GM19043 (cell line): ENCODE results near the gene NID1.
"Not testable (repeated sequence)": the region's sequence is repeated elsewhere in the genome, so short reads cannot be mapped to it uniquely, and the experiment has no call there.

Source experiments
- ATAC-seq: cut with Tn5 transposase; IDR thresholded peaks from one replicate; pipeline ENCODE4 v1.9.1; 2021; ENCODE audit warnings: low read depth; ENCODE audit not compliant: unreplicated experiment

NID1 gene

DNA sequence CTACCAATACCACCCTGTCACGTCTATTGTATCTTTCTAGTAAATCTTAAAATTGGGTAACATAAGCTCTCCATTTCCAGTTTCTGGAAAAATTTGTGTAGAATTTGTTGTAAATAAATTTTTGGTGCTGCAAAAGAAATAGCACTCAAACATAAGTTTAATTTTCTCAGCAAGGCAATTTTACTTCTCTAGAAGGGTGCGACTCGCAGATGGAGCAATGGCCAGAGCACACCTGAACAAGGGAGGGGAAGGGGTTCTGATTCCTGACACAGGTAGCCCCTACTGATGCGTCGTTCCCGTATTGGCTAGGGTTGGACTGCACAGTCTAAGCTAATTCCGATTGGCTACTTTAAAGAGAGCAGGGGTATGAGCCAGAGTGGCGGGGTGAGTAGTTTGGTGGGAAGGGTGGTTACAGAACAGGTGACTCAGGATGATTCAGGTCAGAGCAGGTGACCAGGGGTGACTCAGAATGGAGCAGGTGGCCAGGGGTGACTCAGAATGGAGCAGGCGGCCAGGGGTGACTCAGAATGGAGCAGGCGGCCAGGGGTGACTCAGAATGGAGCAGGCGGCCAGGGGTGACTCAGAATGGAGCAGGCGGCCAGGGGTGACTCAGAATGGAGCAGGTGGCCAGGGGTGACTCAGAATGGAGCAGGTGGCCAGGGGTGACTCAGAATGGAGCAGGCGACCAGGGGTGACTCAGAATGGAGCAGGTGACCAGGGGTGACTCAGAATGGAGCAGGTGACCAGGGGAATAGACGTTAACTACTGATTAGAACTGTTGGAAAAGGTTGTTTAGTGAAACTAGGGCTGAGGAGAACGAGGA, 32.0 kb upstream of the NID1 start:
- ATAC-seq, result not testable (repeated sequence)

DNA sequence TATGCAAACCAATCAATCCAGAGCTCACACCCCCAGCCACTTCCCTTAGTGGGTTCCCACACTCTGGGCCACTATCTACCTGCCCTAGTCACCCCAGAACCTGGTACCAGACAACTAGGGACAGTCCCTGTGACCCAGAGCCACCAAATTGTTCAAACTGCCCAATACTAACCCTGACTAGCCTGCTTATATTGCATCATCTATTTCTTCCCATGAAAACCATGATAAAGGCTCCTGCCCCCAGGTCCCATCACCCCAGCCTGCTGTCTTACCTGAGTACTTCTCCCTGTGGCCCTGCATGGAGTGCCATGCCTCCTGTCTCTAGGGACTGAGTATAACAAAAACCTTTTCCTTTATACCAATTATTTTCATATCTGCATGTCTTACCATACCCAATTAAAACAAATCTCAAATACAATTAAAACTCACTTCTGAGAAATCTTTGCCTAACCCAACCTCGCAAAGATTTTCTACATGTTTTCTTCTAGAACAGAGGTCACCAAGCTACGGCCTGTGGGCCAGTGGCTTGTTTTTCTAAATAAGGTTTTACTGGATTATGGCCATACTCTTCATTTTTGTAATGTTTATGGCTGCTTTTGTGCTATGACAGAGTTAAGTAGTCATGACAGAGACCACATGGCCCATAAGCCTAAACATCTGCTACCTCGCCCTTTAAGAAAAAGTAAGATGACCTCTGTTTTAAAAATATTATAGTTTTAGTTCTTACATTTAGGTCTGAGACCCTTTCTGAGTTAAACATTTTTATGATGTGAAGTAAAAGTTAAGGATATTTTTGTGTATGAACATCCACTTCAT, 31.0 kb upstream of the NID1 start:
- ATAC-seq, result no peak

DNA sequence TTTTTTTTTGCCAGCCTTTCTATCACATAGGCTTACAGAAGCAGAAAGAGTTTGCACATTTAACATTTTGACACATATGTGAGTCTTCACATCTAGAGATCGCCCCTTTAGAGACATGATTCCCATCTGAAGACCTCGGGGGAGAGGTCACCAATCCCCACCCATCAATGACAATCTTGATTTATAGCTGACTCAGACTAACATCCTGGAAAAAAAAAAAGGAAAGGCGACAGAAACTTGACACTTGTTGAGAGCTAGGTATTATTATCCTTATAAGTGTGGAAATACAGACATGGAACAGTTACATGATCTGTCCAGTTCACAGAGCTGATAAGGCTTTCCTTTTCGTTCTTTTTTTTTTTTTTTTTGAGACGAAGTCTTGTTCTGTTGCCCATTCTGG, 28.0 kb upstream of the NID1 start:
- no peak for ATAC-seq

DNA sequence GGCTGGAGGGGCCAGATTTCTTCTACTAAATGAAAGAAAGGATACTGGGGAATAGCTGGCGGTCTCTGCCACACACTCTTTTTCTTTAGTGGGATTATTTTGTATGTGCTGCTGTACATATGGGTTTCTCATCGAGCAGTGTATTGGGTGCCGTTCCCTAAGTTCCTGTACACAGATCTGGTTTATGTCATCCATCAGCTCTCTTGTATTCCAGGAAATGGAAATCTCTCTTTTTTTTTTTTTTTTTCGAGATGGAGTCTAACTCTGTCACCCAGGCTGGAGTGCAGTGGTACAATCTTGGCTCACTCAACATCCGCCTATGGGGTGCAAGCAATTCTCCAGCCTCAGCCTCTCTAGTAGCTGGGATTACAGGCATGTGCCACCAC, 27.0 kb upstream of the NID1 start:
- no peak for ATAC-seq

DNA sequence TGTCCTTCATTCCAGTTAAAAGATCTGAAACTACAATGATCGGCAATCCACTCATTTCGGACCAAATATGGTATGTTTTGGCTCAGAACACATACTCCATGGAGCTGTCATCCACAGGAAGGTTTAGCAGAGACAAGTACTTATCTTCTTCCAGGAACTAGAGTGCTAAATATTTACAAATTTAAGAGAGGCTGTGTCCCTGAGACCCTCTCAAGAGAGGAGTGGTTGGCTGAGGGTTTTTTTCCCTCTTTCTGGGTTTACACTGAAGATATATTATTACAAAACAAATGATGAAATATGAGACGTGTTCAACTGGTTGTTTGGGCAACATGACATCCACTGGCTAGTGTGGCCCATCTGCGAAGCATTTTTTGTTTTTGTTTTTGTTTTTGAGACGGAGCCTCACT, 25.9 kb upstream of the NID1 start:
- ATAC-seq, result no peak

DNA sequence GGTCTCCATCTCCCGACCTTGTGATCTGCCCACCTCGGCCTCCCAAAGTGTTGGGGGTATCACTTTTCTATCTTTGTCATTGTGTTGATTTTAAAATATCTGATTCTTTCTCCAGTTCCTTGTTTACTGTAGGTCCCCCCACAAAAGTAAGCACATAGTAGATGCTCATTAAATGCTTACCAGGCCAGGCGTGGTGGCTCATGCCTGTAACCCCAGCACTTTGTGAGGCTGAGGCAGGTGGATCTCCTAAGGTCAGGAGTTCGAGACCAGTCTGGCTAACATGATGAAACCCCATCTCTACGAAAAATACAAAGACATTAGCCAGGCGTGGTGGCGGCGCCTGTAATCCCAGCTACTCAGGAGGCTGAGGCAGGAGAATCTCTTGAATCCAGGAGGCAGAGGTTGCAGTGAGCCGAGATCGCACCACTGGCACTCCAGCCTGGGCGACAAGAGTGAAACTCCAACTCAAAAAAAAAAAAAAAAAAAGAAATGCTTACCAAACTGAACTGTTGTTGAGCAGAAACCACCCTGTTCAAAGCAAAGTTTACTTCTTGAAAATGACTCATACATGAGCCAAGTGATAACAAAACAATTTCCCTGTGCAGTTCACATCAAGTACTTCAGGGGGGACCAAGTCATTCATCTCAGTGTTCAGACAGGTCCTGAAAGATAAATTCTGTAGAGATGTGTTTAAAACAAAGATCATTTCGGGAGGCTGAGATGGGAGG, 24.3 kb upstream of the NID1 start:
- no peak for ATAC-seq

DNA sequence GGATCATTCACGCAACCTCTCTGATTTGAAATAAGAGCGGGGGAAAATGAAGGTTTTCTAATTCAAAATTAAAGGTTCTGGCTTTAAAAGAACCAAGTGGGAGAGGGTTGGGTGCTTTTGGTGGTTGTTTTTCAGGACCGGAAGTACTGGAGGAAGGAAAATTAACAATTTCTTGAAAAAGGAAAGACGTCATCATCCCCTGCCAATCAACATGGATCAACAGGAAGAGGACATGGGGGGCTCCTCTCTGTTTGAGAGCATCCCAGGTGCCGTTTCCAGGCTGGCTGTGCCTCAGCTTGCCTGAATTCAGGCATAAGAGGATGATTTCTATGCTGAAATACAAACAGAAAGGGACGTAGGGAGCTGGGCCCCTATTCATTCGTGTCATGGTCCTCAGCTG, 21.6 kb upstream of the NID1 start:
- no peak for ATAC-seq

DNA sequence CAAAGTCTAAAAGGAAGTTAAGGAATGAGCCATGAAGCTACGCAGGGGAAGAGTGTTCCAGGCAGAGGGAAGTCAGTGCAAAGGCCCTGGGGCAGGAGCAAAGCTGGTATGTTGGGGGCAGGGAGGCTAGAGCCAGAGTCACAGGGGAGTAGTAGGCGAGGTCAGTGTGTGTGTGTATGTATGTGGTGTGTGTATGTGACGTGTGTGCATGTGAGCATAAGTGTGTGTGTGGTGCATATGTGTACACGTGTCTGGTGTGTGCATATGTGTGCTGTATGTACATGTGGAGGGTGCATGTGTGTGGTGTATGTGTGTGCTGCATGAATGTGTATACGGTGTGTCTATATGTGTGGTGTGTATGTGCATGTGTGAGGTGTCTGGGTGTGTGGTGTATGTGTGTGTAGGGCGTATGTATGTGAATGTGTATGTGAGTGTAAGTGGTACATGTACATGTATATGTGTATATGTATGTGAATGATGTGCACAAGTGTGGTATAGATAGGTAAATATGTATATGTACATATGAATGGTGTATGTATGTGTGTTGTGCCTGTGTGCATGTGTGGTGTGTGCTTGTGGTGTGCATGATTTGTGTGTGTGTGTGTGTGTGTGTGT, 20.8 kb upstream of the NID1 start:
- no peak for ATAC-seq

DNA sequence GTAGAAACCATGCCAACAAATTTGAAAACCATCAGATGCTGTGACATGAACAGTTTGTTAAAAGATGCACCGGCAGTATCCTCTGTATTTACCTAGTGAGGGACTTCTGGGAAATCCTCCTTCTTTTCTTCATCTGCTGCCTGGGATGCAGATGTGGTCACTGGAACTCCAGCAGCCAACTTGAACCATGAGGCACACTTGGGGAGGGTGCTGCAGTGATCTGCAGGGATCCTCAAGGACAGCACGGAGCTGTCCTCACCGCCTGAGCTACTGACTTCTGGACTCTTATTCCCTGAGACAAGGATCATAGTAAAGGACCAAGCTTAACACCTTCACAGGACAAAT, 19.5 kb upstream of the NID1 start:
- no peak for ATAC-seq

DNA sequence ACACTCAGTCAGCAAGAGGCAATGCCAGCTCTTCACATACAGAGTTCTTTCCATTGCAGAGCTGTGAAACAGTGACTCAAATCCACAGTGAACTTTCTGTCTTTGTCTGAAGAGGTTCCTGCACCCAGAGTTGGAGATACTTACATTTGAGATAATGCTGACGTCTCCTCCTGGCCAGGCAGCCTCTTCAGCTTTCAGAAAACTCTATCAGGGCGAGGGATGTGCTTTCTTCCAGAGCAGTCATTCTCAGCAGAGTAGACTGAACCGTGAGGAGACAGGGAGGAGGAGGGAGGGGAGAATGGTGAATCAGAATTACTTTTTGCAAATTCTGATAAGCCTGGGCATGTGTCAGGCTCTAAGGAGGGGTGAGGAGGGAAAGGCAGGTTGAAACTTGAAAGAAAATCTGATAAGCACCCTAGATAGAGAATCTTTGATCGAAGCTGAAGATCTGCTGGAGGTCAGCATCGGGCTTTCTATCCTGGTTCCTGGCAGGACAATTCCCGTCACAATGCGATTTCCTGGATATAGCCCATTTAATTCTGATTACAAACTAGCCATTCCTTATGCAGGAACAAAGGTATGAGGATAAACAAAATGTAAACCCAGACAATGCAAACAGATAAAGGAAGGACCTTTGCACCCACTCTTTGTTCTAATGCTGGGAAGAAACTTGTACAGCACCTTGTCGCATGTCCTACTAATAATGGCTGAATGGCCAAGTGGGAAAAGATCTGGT, 18.9 kb upstream of the NID1 start:
- ATAC-seq, result no peak

DNA sequence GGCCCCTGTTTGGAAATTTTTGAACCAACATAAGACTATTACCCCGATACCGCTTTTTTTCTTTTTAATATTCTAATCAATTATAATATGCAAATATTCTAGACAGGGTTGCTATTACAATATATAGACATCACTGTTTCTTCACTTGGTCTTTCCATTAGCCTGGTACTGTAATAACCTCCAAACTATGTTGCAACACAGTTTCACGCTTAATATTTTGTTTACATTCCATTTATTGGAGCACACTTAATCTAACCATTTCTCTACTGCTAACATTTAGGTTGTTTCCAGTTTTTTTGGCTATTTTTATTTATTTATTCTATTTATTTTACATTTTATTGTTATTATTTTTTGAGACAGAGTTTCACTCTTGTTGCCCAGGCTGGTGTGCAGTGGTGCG, 17.6 kb upstream of the NID1 start:
- no peak for ATAC-seq

DNA sequence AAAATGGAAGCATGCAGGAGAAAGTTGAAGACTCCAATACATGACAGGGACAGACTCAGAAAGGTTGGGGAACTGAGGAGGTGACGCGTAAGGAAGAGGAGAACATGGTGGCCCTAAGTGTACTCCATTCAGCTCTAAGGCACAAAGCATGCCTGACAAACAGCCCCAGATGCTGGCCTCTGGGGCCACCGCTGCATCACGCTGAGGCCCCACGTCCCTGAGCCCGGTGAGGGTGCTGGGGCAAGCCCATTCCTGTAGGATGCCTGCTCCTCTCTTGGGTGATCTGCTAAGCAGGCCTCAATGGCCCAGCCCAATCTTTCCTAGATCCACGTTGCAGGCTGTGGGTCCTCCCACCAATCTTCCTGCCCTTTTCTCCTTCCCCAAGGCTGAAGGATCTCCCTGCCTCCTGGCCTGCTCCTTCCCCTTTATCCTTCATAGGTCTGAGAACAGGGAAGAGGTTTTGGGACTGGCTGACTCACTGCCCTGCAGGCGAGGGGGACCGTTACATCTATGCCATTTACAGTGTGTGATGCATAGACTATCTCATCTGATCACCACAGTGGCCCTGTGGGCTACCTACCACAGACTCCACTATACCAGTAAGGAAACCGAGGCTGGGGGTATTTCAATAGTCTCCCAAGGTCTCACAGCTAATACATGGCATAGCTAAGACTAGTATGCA, 16.8 kb upstream of the NID1 start:
- no peak for ATAC-seq

DNA sequence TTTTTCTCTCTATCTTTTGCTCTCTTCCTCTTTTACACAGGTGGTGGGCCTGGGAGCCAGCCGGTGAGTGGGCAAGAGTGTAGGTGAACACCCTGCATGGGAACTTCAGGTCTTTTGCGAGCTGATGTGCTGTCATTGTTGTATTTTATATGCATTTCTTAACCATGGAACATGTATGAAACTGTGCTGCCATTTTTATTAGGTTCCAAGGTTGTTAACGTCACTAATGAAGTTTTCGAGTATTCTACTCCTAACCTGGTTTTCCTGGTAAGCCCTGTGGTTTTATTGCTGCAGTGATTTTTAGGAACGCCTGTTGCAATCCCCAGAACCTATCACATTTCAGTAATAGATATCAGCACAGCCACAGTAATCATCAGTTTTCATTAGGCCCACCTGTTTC, 14.8 kb upstream of the NID1 start:
- no peak for ATAC-seq

DNA sequence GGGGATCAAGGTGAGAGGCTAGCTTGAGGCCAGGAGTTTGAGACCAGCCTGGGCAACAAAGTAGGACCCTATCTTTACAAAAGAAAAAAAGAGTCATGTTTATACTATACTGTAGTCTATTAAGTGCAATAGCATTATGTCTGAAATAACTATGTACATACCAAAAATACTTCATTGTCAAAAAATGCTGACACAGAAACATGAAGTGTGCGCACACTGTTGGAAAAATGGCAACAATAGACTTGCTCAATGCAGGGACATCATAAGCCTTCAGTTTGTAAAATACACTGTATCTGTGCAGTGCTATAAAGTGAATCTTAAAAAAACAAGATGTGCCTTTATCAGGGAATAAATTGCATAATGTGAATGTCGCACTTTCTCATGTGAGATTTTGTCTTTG, 14.1 kb upstream of the NID1 start:
- no peak for ATAC-seq

DNA sequence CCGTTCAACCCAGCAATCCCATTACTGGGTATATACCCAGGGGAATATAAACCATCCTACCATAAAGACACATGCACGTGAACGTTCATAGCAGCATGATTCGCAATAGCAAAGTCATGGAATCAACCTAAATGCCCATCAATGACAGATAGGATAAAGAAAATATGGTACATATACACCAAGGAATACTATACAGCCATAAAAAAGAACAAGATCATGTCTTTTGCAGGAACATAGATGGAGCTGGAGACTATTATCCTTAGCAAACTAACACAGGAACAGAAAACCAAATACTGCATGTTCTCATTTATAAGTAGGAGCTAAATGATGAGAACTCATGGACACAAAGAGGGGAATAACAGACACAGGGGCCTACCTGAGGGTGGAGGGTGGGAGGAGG, 13.2 kb upstream of the NID1 start:
- not testable (repeated sequence) for ATAC-seq

DNA sequence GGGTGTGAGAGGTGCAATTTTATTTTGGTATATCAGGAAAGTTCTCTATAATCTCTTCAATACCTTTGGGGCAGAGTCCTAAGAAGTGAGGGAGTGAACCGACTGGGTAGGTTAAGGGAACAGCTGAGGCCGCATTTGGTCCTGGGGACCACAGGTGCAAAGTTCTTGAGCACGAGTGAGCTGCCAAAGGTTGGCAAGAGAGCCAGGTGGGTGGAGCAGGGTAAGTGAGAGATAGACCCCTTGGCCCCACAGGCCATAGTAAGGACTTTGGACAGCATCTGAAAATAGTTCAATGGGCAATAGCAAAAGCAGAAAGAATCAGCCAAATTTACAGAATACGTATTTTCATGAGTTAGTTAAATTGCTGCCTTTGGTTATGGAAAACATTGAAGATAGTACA, 11.0 kb upstream of the NID1 start:
- ATAC-seq, result no peak

DNA sequence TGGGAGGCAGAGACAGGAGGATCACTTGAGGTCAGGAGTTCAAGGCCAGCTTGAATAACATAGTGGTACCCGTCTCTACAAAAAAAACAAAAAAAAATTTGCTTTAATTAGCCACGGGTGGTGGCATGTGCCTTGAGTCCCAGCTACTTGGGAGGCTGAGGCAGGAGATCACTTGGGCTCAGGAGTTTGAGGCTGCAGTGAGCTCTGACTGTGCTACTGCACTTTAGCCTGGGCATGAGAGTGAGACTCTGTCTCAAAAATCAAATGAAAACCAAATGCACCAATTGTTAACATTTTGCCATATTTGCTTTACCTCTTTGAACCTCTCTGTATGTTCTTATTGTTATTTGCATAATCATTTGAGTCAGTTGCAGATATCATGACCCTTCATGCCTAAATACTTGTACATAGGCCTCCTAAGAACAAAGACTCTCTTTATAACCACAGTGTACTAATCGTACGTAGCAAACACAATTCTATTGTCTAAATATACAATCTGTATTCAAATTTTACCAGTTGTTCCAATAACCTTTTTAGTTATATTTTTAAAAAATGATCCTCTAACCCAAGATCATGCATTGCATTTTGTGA, 8.5 kb upstream of the NID1 start:
- no peak for ATAC-seq

DNA sequence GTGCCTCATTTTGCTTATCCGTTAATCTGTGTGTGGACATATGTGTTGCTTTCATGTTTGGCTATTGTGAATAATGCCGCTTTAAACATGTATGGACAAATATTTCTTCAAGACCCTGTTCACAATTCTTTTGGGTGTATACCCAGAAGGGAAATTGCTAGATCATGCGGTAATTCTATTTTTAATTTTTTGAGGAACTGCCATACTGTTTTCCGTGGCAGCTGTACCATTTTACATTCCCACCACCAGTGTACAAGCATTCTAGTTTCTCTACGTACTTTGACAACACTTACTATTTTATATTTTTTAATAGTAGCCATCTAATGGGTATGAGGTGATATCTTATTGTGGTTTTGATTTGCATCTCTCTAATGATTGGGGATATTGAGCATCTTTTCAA, 7.1 kb upstream of the NID1 start:
- ATAC-seq, result no peak

DNA sequence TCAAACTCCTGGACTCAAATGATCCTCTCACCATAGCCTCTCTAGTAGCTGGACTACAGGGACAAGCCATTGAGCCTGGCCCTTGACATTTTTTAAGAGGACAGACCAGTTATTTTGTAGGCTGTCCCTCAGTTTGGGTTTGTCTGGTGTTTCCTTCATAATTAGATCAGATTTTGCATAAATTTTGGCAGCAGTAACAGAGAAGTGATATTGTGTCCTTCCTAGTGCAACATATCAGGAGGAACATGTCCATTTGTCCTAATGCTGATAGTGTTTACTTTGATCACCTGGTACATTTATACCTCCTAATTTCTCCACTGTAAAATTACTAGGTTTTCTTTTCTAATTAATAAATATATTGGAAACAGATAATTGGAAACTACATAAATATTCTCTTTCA, 5.9 kb upstream of the NID1 start:
- ATAC-seq, result no peak

DNA sequence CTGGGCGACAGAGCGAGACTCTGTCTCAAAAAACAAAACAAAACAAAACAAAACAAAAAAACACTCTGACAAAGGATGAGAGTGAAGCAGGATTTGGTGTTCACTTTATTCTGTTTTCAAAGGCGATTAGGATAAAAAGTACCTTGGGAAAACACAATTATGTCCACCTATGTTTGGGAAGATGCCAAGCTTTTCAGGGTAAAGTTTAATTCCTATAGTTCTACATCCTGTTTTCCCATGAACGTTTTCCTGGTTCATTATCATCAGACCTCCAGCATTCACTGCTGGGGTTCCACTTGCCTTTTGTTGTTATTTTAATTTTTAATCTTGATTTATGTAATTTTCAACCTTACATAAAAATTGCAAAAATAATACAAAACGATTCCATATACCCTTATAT, 4.9 kb upstream of the NID1 start:
- no peak for ATAC-seq
